Adrenal gland (tissue), 12 donors: ENCODE data around the gene SAV1. TPM values are rescaled to one million over a fixed set of nuclear protein-coding genes. Genes with fewer than 3 reads are reported as not detected.

Experiments
- DNase-seq, 7 donors: peaks; one replicate each; pipeline ENCODE4 v3.0.0-alpha.2; 2019 to 2020
- H3K27ac ChIP-seq, 5 donors: fragments of 200-600 bp; sonication (generic) in 4 of 5; 1 replicate in 3 of 5; 2 replicates in 2 of 5; pipeline versions ENCODE4 v1.5.1 to v1.8.0; 2016 to 2020; ENCODE audit warnings: mild to moderate bottlenecking in 1 of 5
- H3K27me3 ChIP-seq: fragments of 200-600 bp; 2 replicates; pipeline ENCODE4 v1.8.0; 2021
- H3K36me3 ChIP-seq, 2 donors: fragments of 200-600 bp; replicated peaks in 1 of 2; 1 replicate in 1 of 2; 2 replicates in 1 of 2; pipeline versions ENCODE4 v1.5.1 to v1.8.0; 2018 to 2022
- H3K4me1 ChIP-seq, 2 donors: fragments of 200-600 bp; replicated peaks in 1 of 2; 1 replicate in 1 of 2; 2 replicates in 1 of 2; pipeline versions ENCODE4 v1.5.1 to v1.8.0; 2018 to 2021
- H3K4me3 ChIP-seq, 4 donors: fragments of 200-600 bp; sonication (generic) in 3 of 4; one replicate each; pipeline ENCODE4 v1.5.1; 2016 to 2018
- H3K9me3 ChIP-seq, 3 donors: fragments of 200-600 bp; sonication (generic) in 1 of 3; replicated peaks in 1 of 3; 1 replicate in 2 of 3; 2 replicates in 1 of 3; pipeline versions ENCODE4 v1.5.1 to v1.8.0; 2016 to 2021
- POLR2A ChIP-seq, 2 donors: fragments of 450-650 bp; IDR thresholded peaks; one replicate each; pipeline ENCODE4 v1.6.1; 2017; ENCODE audit warnings: antibody characterized with exemption in 2 of 2, mild to moderate bottlenecking in 2 of 2, moderate library complexity in 1 of 2
- WGBS, 4 donors: extraction: QIAGEN DNeasy Blood & Tissue Kit in 2 of 4; methylation state at CpG; one replicate each; pipeline versions ENCODE4 v1.1.5 to v1.1.7; 2013 to 2017; 5-methylcytosine and 5-hydroxymethylcytosine counted together
- intact Hi-C, 2 donors: fragments of 100-400 bp; cut with DNase I; formaldehyde crosslinking; loops; one replicate each; pipeline versions ENCODE4 v1.14.1 to v1.15.0; 2022 to 2023
- polyA plus RNA-seq, 3 donors: library from polyadenylated mRNA; stranded (reverse); fragments of 200-250 nt in 2 of 3; fragments of 350-450 nt in 1 of 3; fragmentation: Illumina TruSeq in 1 of 3; extraction: RNeasy Lipid Tissue Mini Kit (QIAGEN cat#74804) in 1 of 3; gene quantifications; one replicate each; pipeline ENCODE4 v1.2.3, GENCODE V29; 2013 to 2014
- total RNA-seq, 9 donors: library from RNA; depleted of rRNA in 4 of 9; stranded (reverse); fragments of >200 nt in 4 of 9; fragments of 120-200 nt in 1 of 9; fragmentation: NEBNext Ultra II Directional in 1 of 9; extraction: Animal tissue kit (Norgen Biotek cat#: 25700) in 1 of 9; gene quantifications; one replicate each; pipeline versions ENCODE4 v1.1.0 to v1.2.4, GENCODE V29; 2013 to 2023
- TF ChIP-seq, protein P1 (sequence below), 6 experiments: fragments of 450-650 bp in 4 of 6; fragments of 200-600 bp in 2 of 6; sonication (generic) in 1 of 6; IDR thresholded peaks; 1 replicate in 5 of 6; 2 replicates in 1 of 6; pipeline versions ENCODE4 v1.5.1 to v1.8.0; 2016 to 2021; ENCODE audit warnings: antibody characterized with exemption in 6 of 6, mild to moderate bottlenecking in 2 of 6, moderate library complexity in 1 of 6
- donor health status: healthy with polysubstance abuse.
- donor health status: Bipolar disorder and iron deficiency.
- donor health status: DM: yes; HTN: yes; CAD: no.
- donor health status: DM: no; HTN: no; CAD: no.
- donor health status: DM: no; HTN: no; CAD: no.
- donor health status: DM: yes; HTN: yes; CAD: no.

SAV1 gene
- total and polyA plus RNA-seq, 12 donors = 14.8 to 39.2 (median 26.9) TPM

GRCh38 chr14:50649691-50650090 is 18.4 kb downstream of the SAV1 start:
- DNase-seq = no peak
- Histone ChIP-seq H3K36me3 (no peaks in the 10 kb centered on the region), H3K4me1 (peaks cover 0 to 17% of the 10 kb centered on the region in 2 donors), H3K4me3 (no peak overlapping the region), H3K9me3 (no peaks in the 10 kb centered on the region), H3K27ac (no peak overlapping the region), H3K27me3 (no peaks in the 10 kb centered on the region)
- TF ChIP-seq, protein P1, sequence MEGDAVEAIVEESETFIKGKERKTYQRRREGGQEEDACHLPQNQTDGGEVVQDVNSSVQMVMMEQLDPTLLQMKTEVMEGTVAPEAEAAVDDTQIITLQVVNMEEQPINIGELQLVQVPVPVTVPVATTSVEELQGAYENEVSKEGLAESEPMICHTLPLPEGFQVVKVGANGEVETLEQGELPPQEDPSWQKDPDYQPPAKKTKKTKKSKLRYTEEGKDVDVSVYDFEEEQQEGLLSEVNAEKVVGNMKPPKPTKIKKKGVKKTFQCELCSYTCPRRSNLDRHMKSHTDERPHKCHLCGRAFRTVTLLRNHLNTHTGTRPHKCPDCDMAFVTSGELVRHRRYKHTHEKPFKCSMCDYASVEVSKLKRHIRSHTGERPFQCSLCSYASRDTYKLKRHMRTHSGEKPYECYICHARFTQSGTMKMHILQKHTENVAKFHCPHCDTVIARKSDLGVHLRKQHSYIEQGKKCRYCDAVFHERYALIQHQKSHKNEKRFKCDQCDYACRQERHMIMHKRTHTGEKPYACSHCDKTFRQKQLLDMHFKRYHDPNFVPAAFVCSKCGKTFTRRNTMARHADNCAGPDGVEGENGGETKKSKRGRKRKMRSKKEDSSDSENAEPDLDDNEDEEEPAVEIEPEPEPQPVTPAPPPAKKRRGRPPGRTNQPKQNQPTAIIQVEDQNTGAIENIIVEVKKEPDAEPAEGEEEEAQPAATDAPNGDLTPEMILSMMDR (IDR thresholded peaks at IDR 0.05) = no peak
- TF ChIP-seq POLR2A (IDR thresholded peaks at IDR 0.05) = no peak
- intact Hi-C loops = no loop called here

DNA sequence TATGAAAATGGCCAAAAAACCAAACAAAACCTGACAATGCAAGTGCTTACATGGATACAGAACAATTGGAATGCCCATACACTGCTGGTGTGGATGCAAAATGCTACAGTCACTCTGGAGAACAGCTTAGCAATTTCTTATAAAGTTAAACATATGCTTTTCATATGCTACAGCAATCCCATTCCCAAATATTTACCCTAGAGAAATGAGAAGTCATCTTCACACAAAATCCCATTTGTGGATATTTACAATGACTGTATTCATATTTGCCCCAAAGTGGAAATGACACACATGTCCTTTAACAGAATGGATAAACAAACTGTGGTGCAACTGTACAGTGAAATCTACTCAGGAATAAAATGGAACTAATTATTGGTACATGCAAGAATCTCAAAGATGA is 20.4 kb downstream of the SAV1 start:
- H3K4me1 ChIP-seq = peaks cover 0 to 22% of the 10 kb centered on the region in 2 donors
- no peak overlapping the region for H3K4me3 ChIP-seq
- no peaks in the 10 kb centered on the region for H3K36me3 ChIP-seq
- no peak for DNase-seq
- H3K27me3 ChIP-seq = no peaks in the 10 kb centered on the region
- H3K27ac ChIP-seq = no peak overlapping the region
- intact Hi-C loops = no loop called here
- TF ChIP-seq, protein P1 (IDR thresholded peaks at IDR 0.05) = no peak
- TF ChIP-seq POLR2A (IDR thresholded peaks at IDR 0.05) = no peak
- H3K9me3 ChIP-seq = no peaks in the 10 kb centered on the region

DNA sequence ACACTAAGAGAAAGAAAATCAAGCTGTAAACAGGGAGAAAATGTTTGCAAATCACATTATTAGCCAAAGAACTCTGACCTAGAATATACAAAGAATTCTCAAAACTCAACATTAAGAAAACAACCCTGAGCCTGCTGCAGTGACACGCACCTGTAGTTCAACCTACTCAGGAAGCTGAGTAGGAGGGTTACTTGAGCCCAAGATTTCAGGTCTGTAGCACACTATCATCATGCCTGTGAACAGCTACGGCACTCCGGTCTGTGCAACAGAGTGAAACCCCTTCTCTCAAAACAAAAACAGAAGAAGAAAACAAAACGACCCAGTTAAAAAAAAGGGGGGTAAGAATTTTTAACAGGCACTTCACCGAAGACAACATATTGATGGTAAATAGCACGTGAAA is 20.8 kb downstream of the SAV1 start:
- Histone ChIP-seq H3K4me1 (peaks cover 0 to 22% of the 10 kb centered on the region in 2 donors), H3K9me3 (no peaks in the 10 kb centered on the region), H3K36me3 (no peaks in the 10 kb centered on the region), H3K27ac (no peak overlapping the region), H3K27me3 (no peaks in the 10 kb centered on the region), H3K4me3 (no peak overlapping the region)
- intact Hi-C loops = no loop called here
- DNase-seq = no peak
- 76 to 85% (median 83%) methylated on average over 6 of the region's 6 CpGs for WGBS, 4 donors
- TF ChIP-seq, protein P1 (IDR thresholded peaks at IDR 0.05) = no peak
- no peak for TF ChIP-seq POLR2A (IDR thresholded peaks at IDR 0.05)

DNA sequence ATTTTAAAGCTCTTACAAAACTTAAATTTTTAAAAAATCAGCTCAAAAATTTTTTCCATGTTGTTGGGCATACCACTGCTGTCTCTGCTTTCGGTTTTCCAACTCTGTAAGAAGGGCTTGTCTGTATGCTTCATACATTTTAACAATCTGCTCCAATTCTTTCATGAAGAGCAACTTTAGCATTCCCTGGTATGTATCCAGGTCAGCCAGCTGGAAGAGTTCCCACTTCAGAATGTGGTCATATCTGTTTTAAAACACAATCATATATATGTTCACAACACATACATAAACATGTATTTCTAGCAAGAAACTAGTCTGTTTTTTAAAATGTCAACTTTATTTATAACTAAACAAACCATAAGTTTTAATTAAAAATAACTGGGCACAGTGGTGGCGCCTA is 33.0 kb downstream of the SAV1 start:
- intact Hi-C loops = no loop called here
- Histone ChIP-seq H3K36me3 (peaks cover 0 to 6% of the 10 kb centered on the region in 2 donors), H3K9me3 (no peaks in the 10 kb centered on the region), H3K4me1 (no peaks in the 10 kb centered on the region), H3K27me3 (no peaks in the 10 kb centered on the region), H3K27ac (no peak overlapping the region), H3K4me3 (no peak overlapping the region)
- TF ChIP-seq POLR2A (IDR thresholded peaks at IDR 0.05) = no peak
- TF ChIP-seq, protein P1 (IDR thresholded peaks at IDR 0.05) = no peak
- no peak for DNase-seq
- 89 to 96% (median 93%) methylated on average over 2 of the region's 2 CpGs for WGBS, 4 donors
